Muscle layer of duodenum (tissue), 2 donors: ENCODE measurements around the gene EIF4G1.

ENCODE experiments used
- H3K27ac ChIP-seq: one replicate; pipeline ENCODE4 v1.7.0; 2013; ENCODE audit warnings: mild to moderate bottlenecking, low read length
- H3K27me3 ChIP-seq: one replicate; pipeline ENCODE4 v1.7.0; 2013; ENCODE audit warnings: low read depth, mild to moderate bottlenecking, control low read depth, low read length
- H3K36me3 ChIP-seq, 2 donors: one replicate each; pipeline ENCODE4 v1.7.0; 2013; ENCODE audit warnings: low read length in 2 of 2, control low read depth in 1 of 2, mild to moderate bottlenecking in 1 of 2; ENCODE audit not compliant: insufficient read depth in 2 of 2, control insufficient read depth in 1 of 2
- H3K4me1 ChIP-seq, 2 donors: one replicate each; pipeline ENCODE4 v1.7.0; 2013; ENCODE audit warnings: low read length in 2 of 2, mild to moderate bottlenecking in 2 of 2, control low read depth in 1 of 2, moderate library complexity in 1 of 2; ENCODE audit not compliant: insufficient read depth in 2 of 2, control insufficient read depth in 1 of 2
- H3K4me3 ChIP-seq, 2 donors: one replicate each; pipeline ENCODE4 v1.7.0; 2013; ENCODE audit warnings: low read length in 2 of 2, low read depth in 1 of 2, mild to moderate bottlenecking in 1 of 2
- H3K9me3 ChIP-seq, 2 donors: one replicate each; pipeline ENCODE4 v1.7.0; 2013; ENCODE audit warnings: low read length in 2 of 2, control low read depth in 1 of 2, mild to moderate bottlenecking in 1 of 2; ENCODE audit not compliant: control insufficient read depth in 1 of 2
- donor health status: healthy.

EIF4G1 gene

DNA sequence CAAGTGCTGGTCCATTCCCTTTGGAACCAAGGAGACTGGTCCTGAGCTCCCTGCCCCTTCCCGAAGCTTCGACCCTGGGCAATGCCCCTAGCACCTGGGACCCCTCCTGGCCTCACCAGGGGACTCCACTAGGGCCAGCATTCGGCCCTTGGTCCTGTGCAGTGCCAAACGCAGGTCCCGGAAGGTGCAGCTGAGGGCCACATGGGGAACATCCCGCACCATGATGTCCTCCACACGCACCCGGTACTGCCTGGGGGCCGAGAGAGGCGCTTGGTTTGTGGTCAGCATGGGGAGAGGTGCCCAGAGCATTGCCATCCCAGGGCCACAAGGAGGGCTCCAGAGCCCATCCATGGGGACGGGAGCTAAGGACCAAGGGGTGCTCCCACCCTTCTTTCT is 39.1 kb downstream of the EIF4G1 start:
- Histone ChIP-seq H3K27me3 (no peaks in the 10 kb centered on the region), H3K9me3 (no peaks in the 10 kb centered on the region), H3K4me3 (no peak overlapping the region), H3K36me3 (peaks cover 3 to 19% of the 10 kb centered on the region in 2 donors), H3K4me1 (peaks cover 0 to 8% of the 10 kb centered on the region in 2 donors), H3K27ac (no peak overlapping the region)

GRCh38 chr3:184354121-184354728 is 39.8 kb downstream of the EIF4G1 start:
- no peaks in the 10 kb centered on the region for H3K9me3 ChIP-seq
- H3K36me3 ChIP-seq = peaks cover 3 to 19% of the 10 kb centered on the region in 2 donors
- H3K27me3 ChIP-seq = no peaks in the 10 kb centered on the region
- no peak overlapping the region for H3K4me3 ChIP-seq
- peaks cover 0 to 8% of the 10 kb centered on the region in 2 donors for H3K4me1 ChIP-seq
- H3K27ac ChIP-seq = no peak overlapping the region

- Histone ChIP-seq H3K4me3 (no peak overlapping the region), H3K4me1 (peaks cover 0 to 8% of the 10 kb centered on the region in 2 donors), H3K27me3 (no peaks in the 10 kb centered on the region), H3K27ac (no peak overlapping the region), H3K36me3 (peaks cover 3 to 19% of the 10 kb centered on the region in 2 donors), H3K9me3 (no peaks in the 10 kb centered on the region)
Observed at GRCh38 chr3:184354754-184355153, 40.3 kb downstream of the EIF4G1 start.

DNA sequence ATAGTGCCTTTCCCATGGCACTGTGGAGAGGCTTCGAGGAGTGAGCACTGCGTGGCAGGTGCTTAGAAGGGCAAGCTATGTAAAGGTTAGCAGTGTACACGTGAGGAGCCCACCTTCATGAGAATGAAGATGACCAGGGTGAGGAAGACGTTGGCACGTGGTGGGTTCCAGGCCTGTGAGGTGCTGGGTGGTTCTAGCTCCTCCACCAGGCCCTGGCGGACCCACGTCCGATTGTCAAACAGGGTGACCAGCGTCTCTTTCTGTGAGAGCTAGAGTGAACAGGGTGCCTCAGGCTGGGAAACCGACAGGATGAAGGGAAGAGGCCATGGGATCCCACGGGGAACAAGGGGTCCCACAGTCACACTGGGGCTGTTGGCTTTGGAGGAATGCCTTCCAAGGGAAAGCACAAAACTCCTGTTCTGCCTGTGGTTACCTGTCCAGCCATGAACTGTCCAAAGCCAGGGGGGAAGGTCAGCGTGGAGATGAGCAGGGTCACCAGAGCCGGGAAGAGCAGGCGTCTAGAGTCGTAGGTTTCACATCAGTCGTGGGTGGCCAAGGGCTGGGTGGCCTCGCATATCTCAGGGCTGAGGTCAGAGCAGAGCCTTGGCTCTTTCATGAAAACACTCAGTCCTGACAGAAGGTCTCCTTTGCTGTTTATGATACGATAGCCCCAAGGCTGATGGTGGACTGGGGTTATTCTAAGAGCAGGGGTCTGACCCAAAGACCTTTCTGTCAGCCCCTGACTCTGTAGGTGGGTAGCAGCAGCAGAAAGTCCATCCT is 41.0 kb downstream of the EIF4G1 start:
- Histone ChIP-seq H3K4me3 (no peak overlapping the region), H3K9me3 (no peaks in the 10 kb centered on the region), H3K27ac (no peak overlapping the region), H3K36me3 (peaks cover 3 to 19% of the 10 kb centered on the region in 2 donors), H3K4me1 (peaks cover 0 to 11% of the 10 kb centered on the region in 2 donors), H3K27me3 (no peaks in the 10 kb centered on the region)

DNA sequence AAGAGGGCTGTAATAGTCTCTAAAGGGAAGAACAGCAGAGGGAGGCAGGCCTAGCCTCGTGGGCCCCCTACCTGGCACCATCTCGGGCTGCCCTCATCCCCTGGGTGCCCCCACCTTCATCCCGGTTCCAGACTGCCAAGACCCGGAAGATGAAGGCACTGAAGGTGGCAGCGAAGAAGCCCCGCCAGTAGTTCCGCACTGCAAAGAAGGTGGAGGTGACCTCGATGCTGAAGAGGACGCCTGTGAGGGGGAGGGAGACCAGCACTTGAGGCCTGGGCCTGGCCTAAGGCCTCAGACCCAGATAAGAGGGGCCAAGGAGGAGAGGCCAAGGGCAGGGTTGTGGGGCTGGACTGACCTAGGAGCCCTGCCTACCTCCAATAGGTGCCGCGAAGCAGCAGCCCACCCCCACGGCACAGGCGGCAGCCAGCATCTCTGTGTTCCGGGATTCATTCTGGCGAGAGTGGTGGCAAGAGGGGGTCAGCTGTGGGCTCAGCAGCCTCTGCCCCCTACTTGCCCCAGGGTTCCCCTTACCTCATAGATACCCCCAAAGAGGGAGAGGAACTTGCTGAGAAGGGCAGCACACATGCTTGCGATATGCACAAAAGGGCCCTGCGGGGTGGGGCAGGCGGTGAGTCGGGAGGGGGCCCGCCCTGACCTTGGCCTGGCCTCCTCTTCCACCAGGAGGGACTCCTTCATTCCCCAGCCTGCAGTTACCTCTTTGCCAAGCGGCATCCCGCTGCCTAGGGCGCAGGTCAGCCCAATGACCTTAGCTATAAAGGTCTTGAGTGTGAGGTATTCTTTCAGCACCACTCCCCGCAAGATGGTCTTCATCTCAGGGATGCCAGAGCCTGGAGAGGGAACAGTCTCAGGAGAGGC is 43.1 kb downstream of the EIF4G1 start:
- H3K36me3 ChIP-seq = peaks cover 3 to 19% of the 10 kb centered on the region in 2 donors
- peaks cover 6 to 11% of the 10 kb centered on the region in 2 donors for H3K4me1 ChIP-seq
- no peak overlapping the region for H3K27ac ChIP-seq
- no peaks in the 10 kb centered on the region for H3K27me3 ChIP-seq
- no peak overlapping the region for H3K4me3 ChIP-seq
- no peaks in the 10 kb centered on the region for H3K9me3 ChIP-seq

DNA sequence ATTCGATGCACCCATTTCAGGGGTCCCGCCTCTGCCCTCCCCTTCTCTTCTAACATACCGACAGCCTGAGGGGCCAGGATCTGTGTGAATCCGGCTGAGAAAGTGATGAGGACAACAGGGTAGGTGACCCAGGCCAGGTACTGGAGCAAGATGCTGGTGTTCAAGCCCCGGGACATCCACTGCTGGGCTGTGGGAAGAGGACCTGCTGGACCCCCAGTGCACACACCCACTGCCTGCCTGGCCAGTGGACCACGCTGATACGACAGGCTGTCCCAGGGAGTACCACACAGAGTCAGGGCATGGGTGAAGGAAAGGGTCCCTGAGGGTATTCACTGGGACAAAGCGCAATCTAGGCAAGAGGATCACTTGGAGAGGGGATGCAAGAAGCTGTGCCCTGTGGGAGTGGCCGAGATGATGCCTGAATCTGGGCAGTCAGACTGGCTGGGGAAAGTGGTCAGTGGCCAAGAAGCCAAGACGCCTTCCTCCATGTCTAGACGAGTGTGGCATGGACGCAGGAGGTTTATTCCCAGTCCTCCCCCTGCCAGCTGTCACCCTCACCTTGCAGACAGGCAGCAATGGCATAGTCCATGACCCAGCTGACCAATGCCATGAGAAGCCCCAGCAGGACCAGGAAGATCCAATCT is 43.8 kb downstream of the EIF4G1 start:
- Histone ChIP-seq H3K9me3 (no peaks in the 10 kb centered on the region), H3K36me3 (peaks cover 3 to 22% of the 10 kb centered on the region in 2 donors), H3K4me3 (no peak overlapping the region), H3K4me1 (peaks cover 6 to 11% of the 10 kb centered on the region in 2 donors), H3K27ac (no peak overlapping the region), H3K27me3 (no peaks in the 10 kb centered on the region)

- Histone ChIP-seq H3K4me3 (no peak overlapping the region), H3K9me3 (no peaks in the 10 kb centered on the region), H3K27me3 (no peaks in the 10 kb centered on the region), H3K36me3 (peaks cover 3 to 22% of the 10 kb centered on the region in 2 donors), H3K4me1 (peaks cover 6 to 15% of the 10 kb centered on the region in 2 donors), H3K27ac (no peak overlapping the region)
Observed at GRCh38 chr3:184358921-184359350, 44.5 kb downstream of the EIF4G1 start.

GRCh38 chr3:184359610-184360009 is 45.2 kb downstream of the EIF4G1 start:
- no peaks in the 10 kb centered on the region for H3K27me3 ChIP-seq
- H3K4me1 ChIP-seq = peaks cover 6 to 21% of the 10 kb centered on the region in 2 donors
- H3K4me3 ChIP-seq = no peak overlapping the region
- H3K9me3 ChIP-seq = no peaks in the 10 kb centered on the region
- H3K36me3 ChIP-seq = peaks cover 4 to 22% of the 10 kb centered on the region in 2 donors
- H3K27ac ChIP-seq = no peak overlapping the region

GRCh38 chr3:184360070-184360928 is 45.9 kb downstream of the EIF4G1 start:
- Histone ChIP-seq H3K27me3 (no peaks in the 10 kb centered on the region), H3K4me3 (peak overlapping the region; percentile 69 to 79), H3K36me3 (peaks cover 7 to 18% of the 10 kb centered on the region in 2 donors), H3K27ac (no peak overlapping the region), H3K9me3 (no peaks in the 10 kb centered on the region), H3K4me1 (peaks cover 6 to 23% of the 10 kb centered on the region in 2 donors)

- H3K27ac ChIP-seq = peak overlapping the region; percentile 60
- H3K36me3 ChIP-seq = peaks cover 6 to 18% of the 10 kb centered on the region in 2 donors
- no peaks in the 10 kb centered on the region for H3K27me3 ChIP-seq
- H3K9me3 ChIP-seq = no peaks in the 10 kb centered on the region
- H3K4me3 ChIP-seq = peak overlapping the region; percentile 69 to 79
- H3K4me1 ChIP-seq = peaks cover 6 to 23% of the 10 kb centered on the region in 2 donors
Observed at GRCh38 chr3:184360929-184361531, 46.6 kb downstream of the EIF4G1 start.
